OCI-LY3 (cell line): ENCODE results near the gene PPP6R3.

Experiments used
- EZH2phosphoT487 ChIP-seq: fragments of 200-600 bp; shearing (Covaris generic); IDR thresholded peaks from 2 replicates; pipeline ENCODE4 v1.6.1; 2018; ENCODE audit warnings: antibody characterized with exemption, mixed run types, low read depth
- TF ChIP-seq, protein P1 (sequence below): fragments of 200-600, 300-600 bp; sonication (generic); IDR thresholded peaks from 2 replicates; pipeline ENCODE4 v1.5.1; 2014; ENCODE audit warnings: antibody characterized with exemption, low read length, low read depth

DNA sequence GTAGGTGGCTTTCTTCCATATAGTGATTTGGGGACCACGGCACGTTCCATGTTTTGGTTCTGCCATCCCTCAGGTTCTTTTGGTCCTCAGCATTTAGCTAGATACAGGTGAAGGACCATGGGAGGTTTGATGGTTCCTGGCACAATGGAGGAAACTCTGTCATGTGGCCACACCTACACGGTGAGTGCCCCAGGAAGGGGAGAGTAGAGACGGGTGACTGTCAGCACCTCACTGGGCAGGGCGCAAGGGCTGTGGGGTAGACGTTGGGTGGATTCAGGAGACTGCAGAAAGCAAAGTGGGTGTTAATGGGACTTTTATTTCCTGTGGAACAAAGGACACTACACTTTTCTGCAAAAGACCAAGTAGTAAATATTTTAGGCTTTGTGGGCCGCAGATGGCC is 73.4 kb downstream of the PPP6R3 start:
- TF ChIP-seq, protein P1, sequence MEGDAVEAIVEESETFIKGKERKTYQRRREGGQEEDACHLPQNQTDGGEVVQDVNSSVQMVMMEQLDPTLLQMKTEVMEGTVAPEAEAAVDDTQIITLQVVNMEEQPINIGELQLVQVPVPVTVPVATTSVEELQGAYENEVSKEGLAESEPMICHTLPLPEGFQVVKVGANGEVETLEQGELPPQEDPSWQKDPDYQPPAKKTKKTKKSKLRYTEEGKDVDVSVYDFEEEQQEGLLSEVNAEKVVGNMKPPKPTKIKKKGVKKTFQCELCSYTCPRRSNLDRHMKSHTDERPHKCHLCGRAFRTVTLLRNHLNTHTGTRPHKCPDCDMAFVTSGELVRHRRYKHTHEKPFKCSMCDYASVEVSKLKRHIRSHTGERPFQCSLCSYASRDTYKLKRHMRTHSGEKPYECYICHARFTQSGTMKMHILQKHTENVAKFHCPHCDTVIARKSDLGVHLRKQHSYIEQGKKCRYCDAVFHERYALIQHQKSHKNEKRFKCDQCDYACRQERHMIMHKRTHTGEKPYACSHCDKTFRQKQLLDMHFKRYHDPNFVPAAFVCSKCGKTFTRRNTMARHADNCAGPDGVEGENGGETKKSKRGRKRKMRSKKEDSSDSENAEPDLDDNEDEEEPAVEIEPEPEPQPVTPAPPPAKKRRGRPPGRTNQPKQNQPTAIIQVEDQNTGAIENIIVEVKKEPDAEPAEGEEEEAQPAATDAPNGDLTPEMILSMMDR, result no peak
- no peak for TF ChIP-seq EZH2phosphoT487
